RWPE2 (cell line): ENCODE results near the gene SLC16A13.

Source experiments
- ATAC-seq: fragments of 200-7000 bp; cut with Tn5 transposase; 3 replicates; pipeline ENCODE4 v1.9.1; 2021; ENCODE audit warnings: low read depth
- DNase-seq: peaks from one replicate; pipeline ENCODE4 v3.0.0-alpha.2; 2020; ENCODE audit warnings: low spot score
- H3K27ac ChIP-seq: fragments of 450-650 bp; 2 replicates; pipeline ENCODE4 v1.5.1; 2017; ENCODE audit warnings: mild to moderate bottlenecking; ENCODE audit not compliant: poor library complexity, severe bottlenecking
- H3K27me3 ChIP-seq: fragments of 250-450 bp; sonication (Bioruptor Pico); 2 replicates; pipeline ENCODE4 v1.5.1; 2021; ENCODE audit warnings: mild to moderate bottlenecking, moderate library complexity; ENCODE audit not compliant: insufficient read depth, poor library complexity, severe bottlenecking
- H3K36me3 ChIP-seq: fragments of 250-450 bp; sonication (Bioruptor Pico); 2 replicates; pipeline ENCODE4 v1.5.1; 2020; ENCODE audit warnings: low read depth, mild to moderate bottlenecking, moderate library complexity
- H3K4me1 ChIP-seq: fragments of 250-450 bp; sonication (Bioruptor Pico); 2 replicates; pipeline ENCODE4 v1.5.1; 2021; ENCODE audit warnings: mild to moderate bottlenecking, moderate library complexity; ENCODE audit not compliant: insufficient read depth, poor library complexity, severe bottlenecking
- H3K4me3 ChIP-seq: fragments of 250-450 bp; sonication (Bioruptor Pico); 2 replicates; pipeline ENCODE4 v1.5.1; 2021; ENCODE audit warnings: mild to moderate bottlenecking, moderate library complexity; ENCODE audit not compliant: severe bottlenecking
- H3K9me3 ChIP-seq: fragments of 250-450 bp; sonication (Bioruptor Pico); 2 replicates; pipeline ENCODE4 v1.5.1; 2021; ENCODE audit warnings: mild to moderate bottlenecking, moderate library complexity; ENCODE audit not compliant: severe bottlenecking
- CTCF ChIP-seq: fragments of 450-650 bp; IDR thresholded peaks from one replicate; pipeline ENCODE4 v1.5.1; 2017; ENCODE audit warnings: mild to moderate bottlenecking, moderate library complexity; ENCODE audit not compliant: poor library complexity, severe bottlenecking

The SLC16A13 gene

GRCh38 chr17:7004398-7005253, 31.2 kb upstream of the SLC16A13 start:
- TF ChIP-seq CTCF, result peak; percentile 78
- peak; percentile 77 for ATAC-seq
- H3K27ac ChIP-seq, result no peak overlapping the region

GRCh38 chr17:7005716-7006115, 30.1 kb upstream of the SLC16A13 start:
- Histone ChIP-seq H3K27me3 (no peaks in the 10 kb centered on the region), H3K4me3 (no peak overlapping the region), H3K36me3 (peaks cover 22% of the 10 kb centered on the region), H3K27ac (no peak overlapping the region), H3K9me3 (peaks cover 1% of the 10 kb centered on the region), H3K4me1 (no peaks in the 10 kb centered on the region)
- DNase-seq (no peak), ATAC-seq (no peak)
- TF ChIP-seq CTCF, result no peak

More at GRCh38 chr17:7004398-7005253, 31.2 kb upstream of the SLC16A13 start:
- Histone ChIP-seq H3K4me3 (no peak overlapping the region), H3K4me1 (no peaks in the 10 kb centered on the region), H3K9me3 (peaks cover 1% of the 10 kb centered on the region), H3K36me3 (peaks cover 22% of the 10 kb centered on the region), H3K27me3 (no peaks in the 10 kb centered on the region)
- DNase-seq, result no peak

- no peak overlapping the region for H3K27ac ChIP-seq
- H3K9me3 ChIP-seq, result peaks cover 1% of the 10 kb centered on the region
- H3K4me3 ChIP-seq, result no peak overlapping the region
- ATAC-seq, result no peak
- peaks cover 11% of the 10 kb centered on the region for H3K36me3 ChIP-seq
- H3K27me3 ChIP-seq, result no peaks in the 10 kb centered on the region
- DNase-seq, result no peak
- no peak for TF ChIP-seq CTCF
- H3K4me1 ChIP-seq, result peaks cover 3% of the 10 kb centered on the region
These were observed 28.7 kb upstream of the SLC16A13 start for GRCh38 chr17:7007143-7007542.

GRCh38 chr17:7010523-7010922, 25.3 kb upstream of the SLC16A13 start:
- no peaks in the 10 kb centered on the region for H3K9me3 ChIP-seq
- no peak for DNase-seq
- no peaks in the 10 kb centered on the region for H3K27me3 ChIP-seq
- H3K4me1 ChIP-seq, result peaks cover 3% of the 10 kb centered on the region
- ATAC-seq, result no peak
- no peak for TF ChIP-seq CTCF
- peaks cover 6% of the 10 kb centered on the region; the same call in 1 of the 2 replicates for H3K36me3 ChIP-seq
- H3K27ac ChIP-seq, result no peak overlapping the region
- H3K4me3 ChIP-seq, result no peak overlapping the region

GRCh38 chr17:7011415-7011814, 24.4 kb upstream of the SLC16A13 start:
- Histone ChIP-seq H3K4me3 (peak overlapping the region; percentile 67), H3K27me3 (no peaks in the 10 kb centered on the region), H3K36me3 (peaks cover 6% of the 10 kb centered on the region; the same call in 1 of the 2 replicates), H3K27ac (peak overlapping the region; percentile 79), H3K4me1 (peaks cover 3% of the 10 kb centered on the region), H3K9me3 (no peaks in the 10 kb centered on the region)
- no peak for TF ChIP-seq CTCF
- ATAC-seq (no peak), DNase-seq (no peak)
